ENCODE measurements around the gene CLEC20A.
"Not testable (repeated sequence)": the region's sequence is repeated elsewhere in the genome, so short reads cannot be mapped to it uniquely, and the experiment has no call there.

Gene CLEC20A

GRCh38 chr1:178528953-178529335, 32.2 kb upstream of the CLEC20A start:
- no peak for DNase-seq

- no peak for DNase-seq
Observed at GRCh38 chr1:178528228-178528952, 31.6 kb upstream of the CLEC20A start.

- no peak for DNase-seq
Observed at GRCh38 chr1:178527117-178527516, 30.4 kb upstream of the CLEC20A start.

- no peak for DNase-seq
Observed at GRCh38 chr1:178521241-178521640, 24.5 kb upstream of the CLEC20A start.

GRCh38 chr1:178520803-178521202, 24.0 kb upstream of the CLEC20A start:
- DNase-seq = no peak

- DNase-seq = no peak
Observed at GRCh38 chr1:178518894-178519293, 22.1 kb upstream of the CLEC20A start.

- no peak for DNase-seq
Observed at GRCh38 chr1:178516110-178516509, 19.3 kb upstream of the CLEC20A start.

- no peak for DNase-seq
Observed at GRCh38 chr1:178513278-178513983, 16.7 kb upstream of the CLEC20A start.

GRCh38 chr1:178512566-178513277, 16.0 kb upstream of the CLEC20A start, which contains the start of gene TEX35:
TEX35 (plus strand) TSS chr1:178513109; CDS start chr1:178513189, 80 bp downstream.
- no peak for DNase-seq

GRCh38 chr1:178510155-178510554, 13.4 kb upstream of the CLEC20A start:
- no peak for DNase-seq

GRCh38 chr1:178509414-178510007, 12.7 kb upstream of the CLEC20A start:
- no peak for DNase-seq

GRCh38 chr1:178506669-178507068, 9.9 kb upstream of the CLEC20A start:
- no peak for DNase-seq

GRCh38 chr1:178506177-178506576, 9.4 kb upstream of the CLEC20A start:
- DNase-seq = no peak

- DNase-seq = no peak
Observed at GRCh38 chr1:178504286-178504685, 7.5 kb upstream of the CLEC20A start.

- no peak for DNase-seq
Observed at GRCh38 chr1:178503849-178504248, 7.1 kb upstream of the CLEC20A start.

GRCh38 chr1:178503316-178503715, 6.6 kb upstream of the CLEC20A start:
- not testable (repeated sequence) for DNase-seq

GRCh38 chr1:178502856-178503255, 6.1 kb upstream of the CLEC20A start:
- no peak for DNase-seq

GRCh38 chr1:178502330-178502714, 5.6 kb upstream of the CLEC20A start:
- DNase-seq = no peak

GRCh38 chr1:178501705-178502329, 5.1 kb upstream of the CLEC20A start:
- peak; percentile 73 for DNase-seq

- DNase-seq = no peak
Observed at GRCh38 chr1:178500936-178501554, 4.3 kb upstream of the CLEC20A start.

GRCh38 chr1:178500091-178500770, 3.5 kb upstream of the CLEC20A start:
- no peak for DNase-seq

All from retina (tissue), 1 donor.